HCT116 (cell line): Measurements from ENCODE around the gene IL22RA1. TPM values are rescaled to one million over a fixed set of nuclear protein-coding genes. Genes with fewer than 3 reads are reported as not detected.

ENCODE experiments used
- ATAC-seq: fragments of 200-7000 bp; cut with Tn5 transposase; 2 replicates; pipeline ENCODE4 v1.9.1; 2020; ENCODE audit warnings: mild to moderate bottlenecking, moderate library complexity
- BruUV-seq: library from RNA; stranded (reverse); fragments of 400-500 nt; replicated peaks from 2 replicates; lab custom pipeline; 2021; lab: Mats Ljungman, UMichigan
- CTCF ChIA-PET: fragments of 300-600 bp; sonication (Branson Sonifier 250); formaldehyde crosslinking; loops from one replicate; lab custom pipeline; 2021; ENCODE audit warnings: antibody characterized with exemption; lab: Charles Lee
- POLR2A ChIA-PET: fragments of 300-600, 350-600 bp; sonication (Branson Sonifier 250); formaldehyde crosslinking; loops from one replicate; lab custom pipeline; 2021; ENCODE audit warnings: antibody characterized with exemption; lab: Charles Lee
- RAD21 ChIA-PET, 2 experiments: fragments of 300-600 bp; sonication (Branson Sonifier 250); formaldehyde crosslinking; loops; one replicate each; lab custom pipeline; 2023; ENCODE audit warnings: low total read pairs in 2 of 2; ENCODE audit not compliant: uncharacterized antibody in 2 of 2, unreplicated experiment in 2 of 2, low non-redundant PET in 1 of 2; lab: Charles Lee
- DNase-seq: peaks from one replicate; pipeline ENCODE4 v3.0.0-alpha.2; 2010; ENCODE audit warnings: low read depth, low spot score
- H2AFZ ChIP-seq: fragments of 200-600 bp; shearing (Covaris generic), sonication (generic); 2 replicates; pipeline ENCODE4 v1.6.1; 2017; ENCODE audit warnings: low read depth, mixed run types, mixed read lengths, antibody characterized with exemption, low read length; ENCODE audit not compliant: poor library complexity, severe bottlenecking
- H3K27ac ChIP-seq: 2 replicates; pipeline ENCODE4 v1.5.1; 2012; ENCODE audit warnings: low read depth, low read length
- H3K27me3 ChIP-seq: fragments of 200-600 bp; sonication (generic); 2 replicates; pipeline ENCODE4 v1.6.1; 2016; ENCODE audit warnings: mixed run types, low read length, mixed read lengths; ENCODE audit not compliant: insufficient read depth
- H3K36me3 ChIP-seq, 2 experiments: fragments of 200-500 bp in 1 of 2; fragments of 200-600 bp in 1 of 2; sonication (Bioruptor generic) in 1 of 2; sonication (generic) in 1 of 2; 2 replicates each; pipeline versions ENCODE4 v1.5.1 to v1.6.1; 2014 to 2016; ENCODE audit warnings: low read length in 2 of 2, inconsistent platforms in 1 of 2, mixed read lengths in 1 of 2, mixed run types in 1 of 2; ENCODE audit not compliant: insufficient read depth in 2 of 2, control insufficient read depth in 1 of 2
- H3K4me1 ChIP-seq, 2 experiments: fragments of 200-600 bp in 1 of 2; sonication (generic) in 1 of 2; 2 replicates each; pipeline versions ENCODE4 v1.5.1 to v1.6.1; 2012 to 2017; ENCODE audit warnings: low read length in 2 of 2, inconsistent platforms in 1 of 2, mild to moderate bottlenecking in 1 of 2, mixed read lengths in 1 of 2, mixed run types in 1 of 2, moderate library complexity in 1 of 2; ENCODE audit not compliant: insufficient read depth in 2 of 2, control insufficient read depth in 1 of 2
- H3K4me2 ChIP-seq: fragments of 200-600 bp; sonication (generic); 2 replicates; pipeline ENCODE4 v1.6.1; 2017; ENCODE audit warnings: mixed run types, low read length, mixed read lengths
- H3K4me3 ChIP-seq, 2 experiments: fragments of 200-600 bp in 1 of 2; sonication (generic) in 1 of 2; replicated peaks in 1 of 2; 2 replicates each; pipeline ENCODE4 v1.5.1; 2011 to 2016; ENCODE audit warnings: low read length in 2 of 2, control low read depth in 1 of 2, low read depth in 1 of 2, mild to moderate bottlenecking in 1 of 2, mixed read lengths in 1 of 2, mixed run types in 1 of 2
- H3K79me2 ChIP-seq: fragments of 200-600 bp; sonication (generic); 2 replicates; pipeline ENCODE4 v1.6.1; 2017; ENCODE audit warnings: mild to moderate bottlenecking, mixed run types, low read length, moderate library complexity, mixed read lengths; ENCODE audit not compliant: insufficient read depth
- H3K9ac ChIP-seq: fragments of 200-600 bp; sonication (generic); 2 replicates; pipeline ENCODE4 v1.6.1; 2016; ENCODE audit warnings: low read length, mixed read lengths
- H3K9me2 ChIP-seq: fragments of 200-600 bp; sonication (generic), shearing (Covaris generic); 2 replicates; pipeline ENCODE4 v1.6.1; 2017; ENCODE audit warnings: mixed run types, mild to moderate bottlenecking, moderate library complexity; ENCODE audit not compliant: insufficient read depth
- H3K9me3 ChIP-seq, 2 experiments: fragments of 200-500 bp in 1 of 2; fragments of 200-600 bp in 1 of 2; sonication (Bioruptor generic) in 1 of 2; sonication (generic) in 1 of 2; 2 replicates each; pipeline ENCODE4 v1.6.1; 2014 to 2017; ENCODE audit warnings: low read length in 2 of 2, mixed read lengths in 2 of 2, inconsistent platforms in 1 of 2, low read depth in 1 of 2, mild to moderate bottlenecking in 1 of 2, mixed run types in 1 of 2, moderate library complexity in 1 of 2; ENCODE audit not compliant: control insufficient read depth in 1 of 2, insufficient read depth in 1 of 2
- H4K20me1 ChIP-seq: fragments of 200-600 bp; sonication (generic), shearing (Covaris generic); 2 replicates; pipeline ENCODE4 v1.6.1; 2017; ENCODE audit warnings: mixed run types, mild to moderate bottlenecking, moderate library complexity; ENCODE audit not compliant: insufficient read depth
- CBX3 ChIP-seq: IDR thresholded peaks from 2 replicates; pipeline ENCODE4 v1.6.1; 2012; ENCODE audit warnings: low read depth
- EGR1 ChIP-seq: IDR thresholded peaks from 2 replicates; pipeline ENCODE4 v1.6.1; 2012; ENCODE audit warnings: low read depth
- ELF1 ChIP-seq: IDR thresholded peaks from 2 replicates; pipeline ENCODE4 v1.6.1; 2012; ENCODE audit warnings: low read depth, borderline replicate concordance
- EZH2 ChIP-seq: fragments of 200-600 bp; sonication (generic); IDR thresholded peaks from 2 replicates; pipeline ENCODE4 v1.6.1; 2017; ENCODE audit warnings: antibody characterized with exemption, mixed run types
- EZH2phosphoT487 ChIP-seq: fragments of 200-600 bp; IDR thresholded peaks from 2 replicates; pipeline ENCODE4 v1.6.1; 2018; ENCODE audit warnings: antibody characterized with exemption, borderline replicate concordance
- FOSL1 ChIP-seq: IDR thresholded peaks from 2 replicates; pipeline ENCODE4 v1.6.1; 2012; ENCODE audit warnings: low read depth
- JUND ChIP-seq: IDR thresholded peaks from 2 replicates; pipeline ENCODE4 v1.6.1; 2012
- POLR2AphosphoS5 ChIP-seq: IDR thresholded peaks from 2 replicates; pipeline ENCODE4 v1.6.1; 2011; ENCODE audit warnings: mild to moderate bottlenecking, low read depth, low read length, moderate library complexity
- RAD21 ChIP-seq: IDR thresholded peaks from 2 replicates; pipeline ENCODE4 v1.6.1; 2012; ENCODE audit warnings: low read depth, mild to moderate bottlenecking
- SRF ChIP-seq: IDR thresholded peaks from 2 replicates; pipeline ENCODE4 v1.6.1; 2012; ENCODE audit warnings: low read depth
- TCF7L2 ChIP-seq: IDR thresholded peaks from 2 replicates; pipeline ENCODE4 v1.7.0; 2011; ENCODE audit warnings: borderline replicate concordance, inconsistent platforms; ENCODE audit not compliant: insufficient read depth, insufficient read length; ENCODE audit errors: extremely low read depth
- YY1 ChIP-seq: IDR thresholded peaks from 2 replicates; pipeline ENCODE4 v1.6.1; 2011; ENCODE audit warnings: low read length, low read depth, moderate library complexity, mild to moderate bottlenecking; ENCODE audit not compliant: insufficient replicate concordance; ENCODE audit errors: extremely low read depth
- ZNF274 ChIP-seq: fragments of 200-500 bp; sonication (Bioruptor generic); IDR thresholded peaks from 2 replicates; pipeline ENCODE4 v1.6.1; 2014; ENCODE audit warnings: mild to moderate bottlenecking, low read depth, low read length, inconsistent platforms
- intact Hi-C: fragments of 100-400 bp; cut with micrococcal nuclease; formaldehyde crosslinking; loops from 2 replicates; pipeline ENCODE4 v1.10.0; 2022
- total RNA-seq: library from RNA; stranded (reverse); gene quantifications from one replicate; pipeline ENCODE4 v1.2.1, GENCODE V29; 2021; ENCODE audit not compliant: unreplicated experiment
- TF ChIP-seq, protein P1 (sequence below): IDR thresholded peaks from 2 replicates; pipeline ENCODE4 v1.6.1; 2011; ENCODE audit warnings: mild to moderate bottlenecking, low read length, moderate library complexity; ENCODE audit not compliant: insufficient replicate concordance; ENCODE audit errors: extremely low read depth
- TF ChIP-seq, protein P2 (sequence below): IDR thresholded peaks from 2 replicates; pipeline ENCODE4 v1.6.1; 2012; ENCODE audit warnings: low read depth
- TF ChIP-seq, protein P3 (sequence below), 3 experiments: fragments of 200-600 bp in 1 of 3; sonication (generic) in 1 of 3; IDR thresholded peaks in 2 of 3; conservative IDR thresholded peaks in 1 of 3; 2 replicates each; pipeline ENCODE4 v1.5.1; 2012 to 2017; ENCODE audit warnings: low read depth in 2 of 3, low read length in 2 of 3, antibody characterized with exemption in 1 of 3, borderline replicate concordance in 1 of 3, control low read depth in 1 of 3, mild to moderate bottlenecking in 1 of 3, mixed read lengths in 1 of 3, mixed run types in 1 of 3, moderate library complexity in 1 of 3; ENCODE audit not compliant: insufficient read depth in 1 of 3

The IL22RA1 gene
- total RNA-seq, 1 experiment from 2014 or later = 2.1 TPM

DNA sequence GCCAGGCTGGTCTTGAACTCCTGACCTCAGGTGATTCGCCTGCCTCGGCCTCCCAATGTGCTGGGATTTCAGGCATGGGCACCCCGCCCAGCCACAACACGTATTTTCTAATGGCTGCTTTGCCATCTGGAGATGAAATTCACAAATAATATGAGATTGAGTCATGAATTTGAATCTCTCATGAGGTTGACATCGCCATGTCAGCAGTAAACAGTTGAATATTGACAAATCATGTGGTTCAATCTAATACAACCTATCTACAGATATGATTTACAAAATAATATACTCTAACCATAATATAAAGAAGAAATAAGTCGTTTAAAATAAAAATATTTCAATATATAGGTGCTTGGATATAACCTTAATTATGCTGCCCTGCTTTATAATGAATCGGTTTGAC is 73.1 kb downstream of the IL22RA1 start:
- Histone ChIP-seq H3K79me2 (no peaks in the 10 kb centered on the region), H2AFZ (no peak overlapping the region), H3K36me3 (no peaks in the 10 kb centered on the region), H3K4me3 (no peak overlapping the region), H3K27ac (no peak overlapping the region), H3K27me3 (no peaks in the 10 kb centered on the region), H3K4me1 (peaks cover 0 to 18% of the 10 kb centered on the region in 2 experiments; a peak in 2 of 4 replicates), H3K9me2 (no peaks in the 10 kb centered on the region), H3K9me3 (no peaks in the 10 kb centered on the region), H3K4me2 (no peak overlapping the region), H3K9ac (no peak overlapping the region), H4K20me1 (no peaks in the 10 kb centered on the region)
- BruUV-seq = no TSS peak
- TF ChIP-seq RAD21 (no peak), ZNF274 (no peak), EZH2phosphoT487 (no peak), EZH2 (no peak), JUND (no peak), EGR1 (no peak), CBX3 (no peak), YY1 (no peak), ELF1 (no peak), POLR2AphosphoS5 (no peak), SRF (no peak), FOSL1 (no peak), TCF7L2 (no peak)
- TF ChIP-seq, protein P1, sequence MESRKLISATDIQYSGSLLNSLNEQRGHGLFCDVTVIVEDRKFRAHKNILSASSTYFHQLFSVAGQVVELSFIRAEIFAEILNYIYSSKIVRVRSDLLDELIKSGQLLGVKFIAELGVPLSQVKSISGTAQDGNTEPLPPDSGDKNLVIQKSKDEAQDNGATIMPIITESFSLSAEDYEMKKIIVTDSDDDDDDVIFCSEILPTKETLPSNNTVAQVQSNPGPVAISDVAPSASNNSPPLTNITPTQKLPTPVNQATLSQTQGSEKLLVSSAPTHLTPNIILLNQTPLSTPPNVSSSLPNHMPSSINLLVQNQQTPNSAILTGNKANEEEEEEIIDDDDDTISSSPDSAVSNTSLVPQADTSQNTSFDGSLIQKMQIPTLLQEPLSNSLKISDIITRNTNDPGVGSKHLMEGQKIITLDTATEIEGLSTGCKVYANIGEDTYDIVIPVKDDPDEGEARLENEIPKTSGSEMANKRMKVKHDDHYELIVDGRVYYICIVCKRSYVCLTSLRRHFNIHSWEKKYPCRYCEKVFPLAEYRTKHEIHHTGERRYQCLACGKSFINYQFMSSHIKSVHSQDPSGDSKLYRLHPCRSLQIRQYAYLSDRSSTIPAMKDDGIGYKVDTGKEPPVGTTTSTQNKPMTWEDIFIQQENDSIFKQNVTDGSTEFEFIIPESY = no peak
- TF ChIP-seq, protein P2, sequence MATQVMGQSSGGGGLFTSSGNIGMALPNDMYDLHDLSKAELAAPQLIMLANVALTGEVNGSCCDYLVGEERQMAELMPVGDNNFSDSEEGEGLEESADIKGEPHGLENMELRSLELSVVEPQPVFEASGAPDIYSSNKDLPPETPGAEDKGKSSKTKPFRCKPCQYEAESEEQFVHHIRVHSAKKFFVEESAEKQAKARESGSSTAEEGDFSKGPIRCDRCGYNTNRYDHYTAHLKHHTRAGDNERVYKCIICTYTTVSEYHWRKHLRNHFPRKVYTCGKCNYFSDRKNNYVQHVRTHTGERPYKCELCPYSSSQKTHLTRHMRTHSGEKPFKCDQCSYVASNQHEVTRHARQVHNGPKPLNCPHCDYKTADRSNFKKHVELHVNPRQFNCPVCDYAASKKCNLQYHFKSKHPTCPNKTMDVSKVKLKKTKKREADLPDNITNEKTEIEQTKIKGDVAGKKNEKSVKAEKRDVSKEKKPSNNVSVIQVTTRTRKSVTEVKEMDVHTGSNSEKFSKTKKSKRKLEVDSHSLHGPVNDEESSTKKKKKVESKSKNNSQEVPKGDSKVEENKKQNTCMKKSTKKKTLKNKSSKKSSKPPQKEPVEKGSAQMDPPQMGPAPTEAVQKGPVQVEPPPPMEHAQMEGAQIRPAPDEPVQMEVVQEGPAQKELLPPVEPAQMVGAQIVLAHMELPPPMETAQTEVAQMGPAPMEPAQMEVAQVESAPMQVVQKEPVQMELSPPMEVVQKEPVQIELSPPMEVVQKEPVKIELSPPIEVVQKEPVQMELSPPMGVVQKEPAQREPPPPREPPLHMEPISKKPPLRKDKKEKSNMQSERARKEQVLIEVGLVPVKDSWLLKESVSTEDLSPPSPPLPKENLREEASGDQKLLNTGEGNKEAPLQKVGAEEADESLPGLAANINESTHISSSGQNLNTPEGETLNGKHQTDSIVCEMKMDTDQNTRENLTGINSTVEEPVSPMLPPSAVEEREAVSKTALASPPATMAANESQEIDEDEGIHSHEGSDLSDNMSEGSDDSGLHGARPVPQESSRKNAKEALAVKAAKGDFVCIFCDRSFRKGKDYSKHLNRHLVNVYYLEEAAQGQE = no peak
- TF ChIP-seq, protein P3, sequence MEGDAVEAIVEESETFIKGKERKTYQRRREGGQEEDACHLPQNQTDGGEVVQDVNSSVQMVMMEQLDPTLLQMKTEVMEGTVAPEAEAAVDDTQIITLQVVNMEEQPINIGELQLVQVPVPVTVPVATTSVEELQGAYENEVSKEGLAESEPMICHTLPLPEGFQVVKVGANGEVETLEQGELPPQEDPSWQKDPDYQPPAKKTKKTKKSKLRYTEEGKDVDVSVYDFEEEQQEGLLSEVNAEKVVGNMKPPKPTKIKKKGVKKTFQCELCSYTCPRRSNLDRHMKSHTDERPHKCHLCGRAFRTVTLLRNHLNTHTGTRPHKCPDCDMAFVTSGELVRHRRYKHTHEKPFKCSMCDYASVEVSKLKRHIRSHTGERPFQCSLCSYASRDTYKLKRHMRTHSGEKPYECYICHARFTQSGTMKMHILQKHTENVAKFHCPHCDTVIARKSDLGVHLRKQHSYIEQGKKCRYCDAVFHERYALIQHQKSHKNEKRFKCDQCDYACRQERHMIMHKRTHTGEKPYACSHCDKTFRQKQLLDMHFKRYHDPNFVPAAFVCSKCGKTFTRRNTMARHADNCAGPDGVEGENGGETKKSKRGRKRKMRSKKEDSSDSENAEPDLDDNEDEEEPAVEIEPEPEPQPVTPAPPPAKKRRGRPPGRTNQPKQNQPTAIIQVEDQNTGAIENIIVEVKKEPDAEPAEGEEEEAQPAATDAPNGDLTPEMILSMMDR (IDR thresholded peaks at IDR 0.05 in 2 of 3, conservative IDR thresholded peaks at IDR 0.05 in 1 of 3; ENCODE audit: borderline replicate concordance in 1 of 3, insufficient read depth in 1 of 3, low read depth in 2 of 3, low read length in 2 of 3) = no peak
- RAD21 ChIA-PET = interaction anchor here in 1 of 2 experiments (1.6 kb wide), 1 partner anchor 130 kb away, joined by 5 read pairs; no protein-coding TSS in a partner anchor
- intact Hi-C loops = loop anchor here (2.0 kb wide), 2 partner anchors 129 to 321 kb away; no protein-coding TSS in a partner anchor
- no peak for DNase-seq
- POLR2A ChIA-PET = no interaction called here
- CTCF ChIA-PET = interaction anchor here (2.4 kb wide), 1 partner anchor 129 kb away, joined by 19 read pairs; no protein-coding TSS in a partner anchor
- no peak for ATAC-seq
